Hematopoietic multipotent progenitor cell treated with erythropoietin and hydrocortisone succinate and interleukin-3 and kit ligand, for 6 days (in vitro differentiated cells): ENCODE measurements around the gene USP2.

Source experiments
- DNase-seq: peaks from one replicate; pipeline ENCODE4 v3.0.0-alpha.2; 2015

The USP2 gene

GRCh38 chr11:119320240-119320775 lies 61.2 kb downstream of the USP2 start:
- no peak for DNase-seq

- no peak for DNase-seq
Measured at GRCh38 chr11:119319700-119320239, 61.7 kb downstream of the USP2 start.

DNA sequence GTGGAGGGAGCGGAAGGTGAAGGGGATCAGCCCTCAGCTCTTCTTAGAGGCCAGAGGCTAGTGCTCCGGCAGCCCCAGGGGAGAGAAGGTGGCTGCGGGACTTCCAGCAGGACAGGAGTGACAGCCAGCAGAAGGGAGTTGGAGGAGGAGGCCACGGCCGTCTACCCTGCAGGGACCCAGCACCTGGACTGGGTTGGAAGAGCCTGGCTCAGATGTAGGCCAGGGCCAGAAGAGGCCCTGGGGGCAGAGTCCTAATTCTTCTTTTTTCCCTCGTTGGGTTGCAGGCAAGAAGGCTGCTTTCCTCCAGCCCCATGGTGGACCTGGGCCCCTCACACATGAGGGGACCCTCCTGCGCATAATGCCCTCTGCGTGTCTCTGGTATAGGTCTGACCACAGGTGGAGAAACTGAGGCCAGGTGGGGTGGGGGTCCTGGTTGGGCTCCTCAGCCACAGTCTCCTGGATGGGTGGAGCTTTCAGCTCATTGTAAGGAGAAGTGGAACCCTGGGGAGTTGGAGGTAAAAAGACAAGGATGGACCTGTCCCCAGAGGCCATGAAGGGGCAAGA lies 62.3 kb downstream of the USP2 start:
- no peak for DNase-seq

GRCh38 chr11:119318240-119319135 lies 63.0 kb downstream of the USP2 start:
- DNase-seq, result no peak

- DNase-seq, result no peak
Measured at GRCh38 chr11:119317592-119318239, 63.8 kb downstream of the USP2 start.

- no peak for DNase-seq
Measured at GRCh38 chr11:119316729-119317591, 64.5 kb downstream of the USP2 start, which contains the start of gene MCAM. Gene MCAM (minus strand): TSS chr11:119317130. CDS start chr11:119317101, 29 bp downstream.

- no peak for DNase-seq
Measured at GRCh38 chr11:119316016-119316728, 65.3 kb downstream of the USP2 start.

- no peak for DNase-seq
Measured at GRCh38 chr11:119315131-119316015, 66.1 kb downstream of the USP2 start.

- DNase-seq, result no peak
Measured at GRCh38 chr11:119314726-119315125, 66.8 kb downstream of the USP2 start.

- DNase-seq, result no peak
Measured at GRCh38 chr11:119310682-119311052, 70.8 kb downstream of the USP2 start.

- DNase-seq, result no peak
Measured at GRCh38 chr11:119309953-119310681, 71.4 kb downstream of the USP2 start.

DNA sequence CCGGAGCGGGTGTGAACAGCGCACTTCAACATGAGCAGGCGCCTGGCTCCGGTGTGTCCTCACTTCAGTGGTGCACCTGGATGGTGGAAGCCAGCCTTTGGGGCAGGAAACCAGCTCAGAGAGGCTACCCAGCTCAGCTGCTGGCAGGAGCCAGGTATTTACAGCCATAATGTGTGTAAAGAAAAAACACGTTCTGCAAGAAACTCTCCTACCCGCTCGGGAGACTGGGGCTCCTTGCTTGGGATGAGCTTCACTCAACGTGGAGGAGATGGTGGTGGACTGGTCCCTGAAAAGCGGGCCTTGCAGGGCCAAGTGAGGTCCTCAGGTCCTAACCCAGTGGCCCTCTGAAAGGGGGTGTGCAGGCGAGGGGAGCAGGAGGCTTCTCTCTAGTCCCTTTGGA lies 72.1 kb downstream of the USP2 start:
- DNase-seq, result no peak

GRCh38 chr11:119307974-119308373 lies 73.5 kb downstream of the USP2 start:
- no peak for DNase-seq

DNA sequence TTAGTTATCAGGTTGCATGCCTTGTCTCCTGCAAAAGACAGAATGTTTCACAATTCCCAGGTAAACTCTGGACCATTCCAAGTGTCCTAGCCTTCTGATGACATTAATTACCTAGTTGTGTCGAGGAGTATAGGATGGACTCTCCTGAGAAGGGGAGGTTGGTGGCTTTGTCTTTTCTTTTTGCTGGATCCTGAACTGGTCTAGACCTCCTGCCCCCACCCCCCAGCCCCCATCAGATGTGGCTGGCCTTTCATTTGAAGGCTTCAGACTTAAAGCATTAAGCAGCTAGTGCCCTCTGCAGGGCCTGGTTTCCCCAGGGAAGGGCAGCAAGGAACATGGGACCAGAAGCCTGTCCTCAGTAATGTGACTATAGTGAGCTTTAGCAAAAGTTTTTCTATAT lies 74.3 kb downstream of the USP2 start:
- DNase-seq, result no peak

DNA sequence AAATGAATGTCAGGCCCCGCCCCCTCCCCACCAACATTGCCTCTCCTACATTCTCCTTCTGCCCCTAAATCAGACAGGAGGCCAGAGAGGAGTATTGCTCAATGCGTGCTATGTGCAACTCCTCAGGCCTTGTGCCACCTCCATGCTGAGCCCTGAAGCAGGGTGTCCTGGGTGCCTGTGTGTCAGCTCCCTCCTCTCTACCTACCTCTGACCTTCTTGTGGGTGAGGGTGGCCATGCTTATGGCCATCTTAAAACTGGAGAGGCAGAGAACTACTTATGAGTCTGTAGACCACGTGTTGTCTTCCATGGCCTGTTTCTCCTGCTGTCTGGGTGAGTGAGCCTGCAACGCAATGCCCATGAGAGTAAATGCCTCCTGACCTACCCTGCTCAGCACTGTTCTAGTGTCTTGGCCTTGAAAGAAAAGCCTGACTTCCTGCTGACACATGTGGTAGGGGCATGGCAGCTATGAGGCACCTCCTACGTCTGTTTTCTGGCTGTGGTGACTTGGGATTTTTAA lies 75.1 kb downstream of the USP2 start:
- no peak for DNase-seq

- no peak for DNase-seq
Measured at GRCh38 chr11:119305556-119306372, 75.7 kb downstream of the USP2 start.
